Dermis blood vessel endothelial cell (primary cell): ENCODE results near the gene GAPDHS. TPM values are rescaled to one million over a fixed set of nuclear protein-coding genes. Genes with fewer than 3 reads are reported as not detected.

ENCODE experiments used
- total RNA-seq: library from RNA; depleted of rRNA; stranded (reverse); fragments of >200 nt; gene quantifications from 2 replicates; pipeline ENCODE4 v1.2.3, GENCODE V29; 2014

GAPDHS gene
- total RNA-seq, 1 donor from 2014 or later: not detected

Other genes starting within 250 kb of the GAPDHS start
- not detected in 2 replicates for gene MAG, start 241.3 kb upstream of the GAPDHS start, total RNA-seq
- gene CD22, start 204.3 kb upstream of the GAPDHS start, total RNA-seq: 0.34 and 0.37 TPM in 2 replicates
- gene FFAR1, start 185.6 kb upstream of the GAPDHS start, total RNA-seq: not detected in 2 replicates
- gene FFAR3, start 175.0 kb upstream of the GAPDHS start, total RNA-seq: under 0.01 TPM in 1 of 2 replicates, not detected in the other
- not detected in 2 replicates for gene GPR42, start 162.4 kb upstream of the GAPDHS start, total RNA-seq
- not detected in 2 replicates for gene FFAR2, start 85.2 kb upstream of the GAPDHS start, total RNA-seq
- not detected in 2 replicates for gene KRTDAP, start 43.0 kb upstream of the GAPDHS start, total RNA-seq
- gene DMKN, start 19.8 kb upstream of the GAPDHS start, total RNA-seq: 0.34 TPM in 1 of 2 replicates, not detected in the other
- 0.09 TPM in 1 of 2 replicates, not detected in the other for gene SBSN, start 5.1 kb upstream of the GAPDHS start, total RNA-seq
- gene TMEM147, start 12.2 kb downstream of the GAPDHS start, total RNA-seq: 57.4 and 68.8 TPM in 2 replicates
- not detected in 2 replicates for gene ATP4A, start 30.2 kb downstream of the GAPDHS start, total RNA-seq
- gene PMIS2, start 52.7 kb downstream of the GAPDHS start, total RNA-seq: not detected in 2 replicates
- 4.8 and 11.1 TPM in 2 replicates for gene HAUS5, start 79.3 kb downstream of the GAPDHS start, total RNA-seq
- 45.4 and 47.6 TPM in 2 replicates for gene RBM42, start 95.6 kb downstream of the GAPDHS start, total RNA-seq
- gene ETV2, start 108.3 kb downstream of the GAPDHS start, total RNA-seq: 0.09 and 0.17 TPM in 2 replicates
- gene COX6B1, start 114.9 kb downstream of the GAPDHS start, total RNA-seq: 236 and 493 TPM in 2 replicates
- gene UPK1A, start 133.1 kb downstream of the GAPDHS start, total RNA-seq: 0.09 TPM in 1 of 2 replicates, not detected in the other
- gene ZBTB32, start 171.1 kb downstream of the GAPDHS start, total RNA-seq: not detected in 2 replicates
- 7.3 and 15.4 TPM in 2 replicates for gene KMT2B, start 184.5 kb downstream of the GAPDHS start, total RNA-seq
- 1.9 and 2.2 TPM in 2 replicates for gene IGFLR1, start 209.0 kb downstream of the GAPDHS start, total RNA-seq
- 2.9 and 7.8 TPM in 2 replicates for gene U2AF1L4, start 212.0 kb downstream of the GAPDHS start, total RNA-seq
- 15.1 and 16.1 TPM in 2 replicates for gene PSENEN, start 212.2 kb downstream of the GAPDHS start, total RNA-seq
- gene LIN37, start 215.1 kb downstream of the GAPDHS start, total RNA-seq: 4.7 and 8.2 TPM in 2 replicates
- 0.17 and 1.2 TPM in 2 replicates for gene HSPB6, start 223.6 kb downstream of the GAPDHS start, total RNA-seq
- 3.3 and 3.7 TPM in 2 replicates for gene PROSER3, start 224.7 kb downstream of the GAPDHS start, total RNA-seq
- 4.7 and 4.8 TPM in 2 replicates for gene ARHGAP33, start 242.1 kb downstream of the GAPDHS start, total RNA-seq